Skeletal muscle cell (primary cell): ENCODE data around the gene SWSAP1.
A peak's percentile ranks its signal among the peaks of the same experiment; 100 is the strongest.
"Not testable (repeated sequence)": the region's sequence is repeated elsewhere in the genome, so short reads cannot be mapped to it uniquely, and the experiment has no call there.

Experiments
- DNase-seq: peaks from one replicate; pipeline ENCODE4 v3.0.0-alpha.2; 2010; ENCODE audit warnings: low read depth
- H3K4me3 ChIP-seq: 2 replicates; pipeline ENCODE4 v1.5.1; 2011; ENCODE audit warnings: low read depth, mild to moderate bottlenecking, control low read depth, low read length, moderate library complexity

Gene SWSAP1

DNA sequence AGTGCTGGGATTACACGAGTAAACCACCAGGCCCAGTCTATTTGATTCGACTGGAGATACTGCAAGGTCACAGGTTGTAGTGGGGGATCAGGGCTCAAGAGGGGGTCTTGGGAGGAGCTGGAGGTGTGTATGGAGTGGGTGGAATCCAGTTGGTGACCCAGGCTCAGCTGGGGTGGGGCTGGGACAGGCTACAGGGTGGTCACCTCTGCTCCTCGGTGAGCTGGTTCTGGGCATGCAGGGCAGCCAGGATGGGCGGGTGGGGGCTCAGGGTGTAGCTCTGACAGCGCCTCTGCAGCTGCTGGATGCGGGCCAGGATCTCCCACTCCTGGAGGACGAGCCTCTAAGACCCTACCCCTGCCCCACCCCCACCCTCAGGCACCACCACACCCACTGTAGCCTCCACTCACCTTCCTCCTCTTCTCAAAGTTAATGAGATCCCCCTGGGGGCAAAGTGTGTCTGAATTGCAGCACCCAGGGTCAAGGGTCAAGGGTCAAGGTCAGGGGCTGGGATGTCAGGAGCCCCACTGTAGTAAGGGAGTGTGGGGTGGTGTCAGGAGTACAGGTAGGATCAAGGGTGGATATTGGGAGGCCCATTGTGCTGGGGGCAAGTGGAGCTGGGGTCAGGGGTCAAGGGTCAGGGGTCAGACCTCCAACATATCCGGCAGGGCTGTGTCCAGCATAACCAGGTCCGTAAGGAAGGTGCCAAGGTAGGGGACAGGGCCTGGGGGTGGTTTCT is 27.5 kb downstream of the SWSAP1 start:
- DNase-seq = no peak
- no peak overlapping the region for H3K4me3 ChIP-seq

DNA sequence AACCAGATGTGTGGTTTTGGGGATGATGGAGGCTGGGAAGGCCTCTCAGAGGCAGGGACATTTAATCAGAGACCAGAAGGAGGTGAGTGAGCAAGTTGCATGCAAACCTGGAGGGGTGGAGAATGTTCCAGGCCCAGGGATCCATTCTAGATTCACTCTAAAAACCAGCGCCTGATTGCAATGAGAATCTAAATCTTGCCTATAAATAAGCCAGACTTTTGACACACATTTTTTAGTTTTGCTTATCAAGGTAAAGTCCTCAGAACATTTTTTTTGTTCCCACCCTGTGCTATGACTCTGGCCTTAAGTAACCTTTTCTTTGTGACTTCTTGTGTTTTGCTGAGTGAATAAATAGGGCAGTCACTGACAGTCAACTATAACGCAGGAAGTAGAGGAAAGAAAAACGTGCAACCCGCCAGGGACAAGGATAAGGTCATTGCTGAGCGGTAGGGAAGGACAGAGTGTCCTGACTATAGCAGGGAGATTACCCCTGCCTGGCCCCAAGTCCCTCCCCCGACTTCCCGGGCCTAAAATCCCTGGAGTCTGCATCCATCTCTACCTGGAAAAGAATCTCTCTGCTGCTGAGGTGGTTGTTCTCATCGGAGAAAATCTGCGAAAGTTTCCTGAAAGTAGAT is 30.2 kb downstream of the SWSAP1 start:
- DNase-seq = no peak
- no peak overlapping the region for H3K4me3 ChIP-seq

DNA sequence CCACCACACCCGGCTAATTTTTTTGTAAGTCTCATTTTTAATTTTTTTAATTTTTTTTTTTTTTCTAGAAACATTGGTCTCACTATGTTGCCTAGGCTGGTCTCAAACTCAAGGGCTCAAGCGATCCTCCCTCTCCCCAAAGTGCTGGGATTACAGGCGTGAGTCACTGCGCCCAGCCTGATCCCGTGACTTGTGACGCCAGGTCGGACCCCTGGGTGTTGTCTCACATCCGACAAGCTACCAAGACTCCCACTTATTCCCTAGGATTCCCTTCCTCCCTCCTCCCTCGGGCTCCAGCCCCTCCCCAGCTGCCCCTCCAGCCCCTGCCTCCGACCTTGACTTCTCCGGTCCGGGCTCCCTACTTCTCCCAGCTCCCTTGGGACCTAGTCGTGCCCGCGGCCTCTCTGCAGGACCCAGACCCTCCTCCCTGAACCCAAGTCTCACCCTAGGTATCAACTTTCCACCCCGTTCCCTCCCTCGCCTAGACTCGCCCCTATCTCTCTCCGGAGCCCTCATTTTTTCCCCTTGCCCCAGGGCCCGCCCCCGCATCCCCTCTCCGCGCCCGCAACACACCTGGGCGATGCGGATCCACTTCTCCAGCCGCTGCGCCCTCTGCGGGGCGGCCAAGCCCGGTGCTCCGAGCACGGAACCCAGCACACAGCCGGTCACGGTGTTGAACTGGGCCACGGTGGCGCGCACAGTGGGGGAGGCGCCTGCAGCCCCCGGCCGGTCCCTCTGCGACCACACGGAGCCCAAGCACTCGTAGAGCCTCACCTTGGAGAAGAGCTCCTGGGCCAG is 31.6 kb downstream of the SWSAP1 start:
- no peak overlapping the region for H3K4me3 ChIP-seq
- DNase-seq = no peak

DNA sequence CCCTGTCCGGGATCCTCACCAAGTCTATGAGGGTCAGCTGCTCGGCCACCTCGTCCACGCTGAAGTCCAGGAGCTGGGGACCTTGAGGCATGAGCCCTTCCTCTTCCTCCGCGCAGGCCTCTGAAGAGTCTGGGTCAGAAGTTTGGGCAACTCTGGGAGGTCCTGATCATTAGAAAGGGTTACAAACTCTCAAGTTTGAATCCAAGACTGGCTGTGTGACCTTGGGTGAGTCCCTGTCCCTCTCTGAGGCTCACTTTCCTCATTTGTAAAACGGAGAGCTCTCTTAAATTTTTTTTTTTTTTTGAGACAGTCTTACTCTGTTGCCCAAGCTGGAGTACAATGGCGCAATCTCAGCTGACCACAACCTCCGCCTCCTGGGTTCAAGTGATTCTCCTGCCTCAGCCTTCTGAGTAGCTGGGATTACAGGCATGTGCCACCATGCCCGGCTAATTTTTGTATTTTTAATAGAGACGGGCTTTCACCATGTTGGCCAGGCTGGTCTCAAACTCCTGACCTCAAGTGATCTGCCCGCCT is 32.3 kb downstream of the SWSAP1 start:
- DNase-seq, H3K4me3 ChIP-seq: not testable (repeated sequence)

DNA sequence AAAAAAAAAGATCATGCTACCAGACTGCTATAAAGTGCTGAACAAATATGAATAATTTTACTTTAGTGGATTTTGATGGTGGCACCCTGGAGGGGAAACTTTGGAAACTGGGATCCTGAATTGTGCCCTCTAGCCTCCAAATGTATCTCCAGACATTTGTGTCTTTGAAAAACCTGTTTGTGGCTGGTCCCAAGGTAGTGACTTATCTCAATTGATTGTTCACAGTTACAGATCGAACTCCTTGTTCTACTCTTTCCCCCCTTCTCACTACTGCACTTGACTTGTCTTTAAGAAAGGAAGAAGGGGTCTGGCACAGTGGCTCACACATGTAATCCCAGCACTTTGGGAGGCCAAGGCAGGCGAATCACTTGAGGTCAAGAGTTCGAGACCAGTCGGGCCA is 34.1 kb downstream of the SWSAP1 start:
- no peak overlapping the region for H3K4me3 ChIP-seq
- no peak for DNase-seq

DNA sequence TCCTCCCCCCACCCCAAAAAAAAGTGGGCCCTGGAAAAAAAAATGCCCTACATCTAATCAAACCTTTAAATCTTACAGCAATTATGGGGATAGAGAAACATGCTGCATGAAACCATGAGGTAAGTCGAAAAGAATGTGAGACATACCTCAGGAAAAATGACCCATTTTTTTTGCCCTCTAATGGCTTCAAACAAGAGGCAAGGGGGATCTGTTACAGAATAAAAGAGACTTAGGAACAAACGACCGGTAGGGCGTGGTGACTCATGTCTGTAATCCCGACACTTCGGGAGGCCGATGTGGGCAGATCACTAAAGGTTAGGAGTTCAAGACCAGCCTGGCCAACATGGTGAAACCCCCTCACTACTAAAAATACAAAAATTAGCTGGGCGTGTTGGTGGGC is 36.2 kb downstream of the SWSAP1 start:
- no peak overlapping the region for H3K4me3 ChIP-seq
- DNase-seq = no peak

DNA sequence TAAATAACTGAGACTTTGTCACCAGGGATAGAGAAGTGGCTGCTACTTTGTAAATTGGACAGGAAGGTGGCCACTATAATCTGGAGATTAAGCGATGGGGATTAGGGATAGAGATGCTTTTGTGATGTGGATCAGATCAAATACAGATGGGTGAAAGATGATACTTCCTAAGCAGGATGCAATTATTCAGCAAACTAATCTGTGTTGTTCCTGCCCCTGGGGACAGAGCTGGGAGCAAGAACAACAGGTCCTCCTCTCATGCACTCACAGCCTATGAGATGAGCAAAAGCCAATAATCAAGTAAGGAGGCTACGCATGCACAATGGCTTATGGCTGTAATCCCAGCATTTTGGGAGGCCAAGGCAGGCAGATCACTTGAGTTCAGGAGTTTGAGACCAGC is 40.1 kb downstream of the SWSAP1 start:
- H3K4me3 ChIP-seq = no peak overlapping the region
- no peak for DNase-seq

DNA sequence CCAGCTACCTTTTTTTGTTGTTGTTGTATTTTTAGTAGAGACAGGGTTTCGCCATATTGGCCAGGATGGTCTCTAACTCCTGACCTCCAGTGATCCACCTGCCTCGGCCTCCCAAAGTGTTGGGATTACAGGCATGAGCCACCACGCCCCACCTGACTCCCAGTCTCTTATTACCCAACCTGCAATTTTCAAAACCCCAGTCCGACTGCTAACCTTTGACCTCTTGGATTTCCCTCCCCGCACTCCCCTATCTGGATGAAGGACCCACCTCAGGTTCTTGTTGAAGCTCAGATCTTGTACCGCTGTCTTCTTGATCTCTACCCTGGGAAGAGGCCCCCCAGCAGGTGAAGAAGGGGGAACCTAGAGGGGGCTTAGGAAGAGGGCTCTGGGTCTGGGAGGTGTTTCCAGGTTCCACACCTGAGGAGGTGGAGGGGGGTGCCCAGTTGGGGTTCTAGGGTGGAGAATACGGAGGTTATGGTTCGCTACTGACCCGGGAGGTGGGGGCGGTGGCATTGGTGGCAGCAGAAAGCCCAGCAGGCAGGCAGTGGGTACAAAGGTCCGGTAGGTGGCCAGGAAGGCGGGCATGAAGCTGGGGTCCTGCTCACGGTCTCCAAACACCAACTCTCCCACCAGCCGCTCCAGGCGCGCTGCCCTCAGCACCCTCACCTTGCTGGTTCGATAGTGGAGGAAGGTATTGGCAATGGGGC is 42.0 kb downstream of the SWSAP1 start:
- no peak for DNase-seq
- no peak overlapping the region for H3K4me3 ChIP-seq

DNA sequence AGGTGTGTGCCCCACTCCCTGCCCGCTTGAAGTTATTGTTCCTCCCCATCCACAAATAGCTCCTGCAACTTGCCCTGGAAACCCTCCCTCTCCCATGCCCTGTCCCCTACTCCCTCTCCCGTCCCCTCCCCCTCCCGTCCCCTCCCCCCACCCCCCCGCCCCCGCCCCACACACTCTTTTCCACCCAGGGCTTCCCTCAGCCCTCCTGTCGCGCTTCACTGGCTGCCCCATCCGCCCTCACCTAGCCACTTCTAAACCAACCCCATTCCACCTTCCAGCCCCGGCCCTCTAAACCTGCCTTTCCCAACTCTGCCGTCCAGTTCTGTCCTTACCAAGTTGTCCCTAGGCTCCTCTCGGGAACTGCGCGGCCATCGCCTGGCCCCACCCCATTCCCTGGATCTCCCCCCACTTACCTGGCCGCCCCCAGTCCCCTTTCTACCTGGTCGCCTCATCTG is 43.7 kb downstream of the SWSAP1 start:
- no peak for DNase-seq
- H3K4me3 ChIP-seq = no peak overlapping the region

DNA sequence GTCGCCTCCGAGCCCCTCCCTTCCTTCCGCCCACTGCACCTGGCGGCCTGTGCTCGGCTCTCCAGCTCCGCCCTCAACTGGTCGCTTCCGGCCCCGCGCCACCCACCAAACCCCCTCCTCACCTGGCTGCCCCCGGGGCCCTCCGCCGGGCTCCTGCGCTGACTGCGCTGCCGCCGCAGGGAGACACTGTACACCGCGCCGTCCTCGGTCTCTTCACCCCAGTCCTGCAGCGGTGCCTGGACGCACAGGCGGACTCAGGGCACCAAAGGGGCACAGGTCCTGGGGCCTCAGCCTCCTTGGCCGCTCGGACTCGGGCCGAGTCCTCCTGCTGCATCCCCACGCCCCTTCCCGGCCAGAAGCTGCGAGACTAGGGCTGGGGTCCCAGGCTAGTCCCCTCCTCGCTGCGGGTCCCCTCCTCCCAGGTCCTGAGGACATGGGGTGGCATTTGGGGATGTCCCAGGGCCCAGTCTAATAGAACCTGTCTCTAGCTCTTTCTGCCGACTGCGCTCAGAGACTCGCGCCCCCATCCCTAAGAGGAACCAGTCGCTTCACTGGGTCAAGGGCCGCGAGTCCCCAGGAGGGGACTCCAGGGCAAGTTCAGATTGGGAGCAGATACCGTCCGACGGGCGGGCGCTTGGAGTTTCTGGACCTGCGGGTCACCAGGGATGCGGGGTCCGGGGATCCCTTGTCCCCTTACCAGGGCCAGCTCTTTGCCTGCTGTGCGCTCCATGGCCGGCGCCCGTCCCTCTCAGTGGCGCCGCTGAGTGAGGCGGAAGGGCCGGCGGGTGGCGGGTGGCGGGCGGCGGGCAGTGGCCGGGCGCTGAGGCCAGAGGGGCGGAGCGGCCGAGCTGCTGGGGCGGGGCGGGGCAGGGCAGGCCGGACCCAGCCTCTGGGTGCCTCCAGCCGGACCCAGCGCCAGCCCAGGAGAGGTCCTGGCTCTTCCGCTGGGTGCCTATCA is 44.4 kb downstream of the SWSAP1 start, which contains the start of gene RGL3:
TSS of gene RGL3 (minus strand) at position 766 of the 958 bp plus-strand sequence. CDS start at position 730, 36 bp downstream.
- H3K4me3 ChIP-seq = no peak within 1 kb of the TSS
- no peak for DNase-seq

DNA sequence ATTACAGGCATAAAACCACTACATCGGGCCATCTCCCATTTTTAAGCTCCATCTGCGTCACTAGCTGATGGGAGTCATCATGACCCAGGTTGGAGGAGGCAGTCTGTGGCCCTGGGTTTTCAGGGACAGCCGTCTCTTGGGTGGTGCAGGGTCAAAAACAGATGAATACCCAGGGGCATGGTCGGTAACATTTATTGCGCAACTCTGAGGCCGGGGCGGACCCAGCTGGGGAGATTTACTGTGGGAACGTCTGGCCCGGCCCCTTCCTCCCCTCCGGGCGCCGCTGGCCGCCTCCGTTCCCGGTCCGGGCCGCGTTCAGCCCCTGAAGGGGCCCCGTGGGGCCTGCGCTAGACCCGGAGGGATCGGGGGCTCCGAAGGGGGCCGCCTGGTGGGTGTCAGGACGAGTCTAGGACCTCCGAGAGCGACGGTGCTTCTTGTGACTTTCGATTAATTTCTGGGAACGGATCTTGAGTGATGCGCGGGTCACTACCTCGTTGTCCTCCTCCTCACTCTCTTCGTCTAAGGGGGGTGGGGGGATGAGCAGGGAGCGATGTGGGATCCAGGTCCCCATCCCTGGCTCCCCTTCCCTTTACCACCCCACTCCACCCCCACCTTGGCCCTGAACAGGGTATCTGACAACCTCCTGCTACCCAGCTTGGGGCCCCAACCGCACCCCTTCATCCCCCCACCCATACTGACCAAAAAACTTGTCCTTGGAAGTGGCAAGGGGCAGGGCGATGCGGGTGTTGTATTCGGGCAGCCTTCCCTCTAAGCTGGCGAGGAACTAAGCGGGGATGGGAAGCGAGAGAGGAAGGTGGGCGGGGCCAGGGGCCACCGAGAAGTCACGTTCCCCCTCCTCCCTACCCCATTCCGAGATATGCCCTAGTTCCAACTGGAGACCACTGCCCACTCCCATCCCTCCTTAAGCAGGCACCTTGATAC is 46.2 kb downstream of the SWSAP1 start:
- peak; percentile 25 for DNase-seq
- peak overlapping the region; percentile 27 for H3K4me3 ChIP-seq

DNA sequence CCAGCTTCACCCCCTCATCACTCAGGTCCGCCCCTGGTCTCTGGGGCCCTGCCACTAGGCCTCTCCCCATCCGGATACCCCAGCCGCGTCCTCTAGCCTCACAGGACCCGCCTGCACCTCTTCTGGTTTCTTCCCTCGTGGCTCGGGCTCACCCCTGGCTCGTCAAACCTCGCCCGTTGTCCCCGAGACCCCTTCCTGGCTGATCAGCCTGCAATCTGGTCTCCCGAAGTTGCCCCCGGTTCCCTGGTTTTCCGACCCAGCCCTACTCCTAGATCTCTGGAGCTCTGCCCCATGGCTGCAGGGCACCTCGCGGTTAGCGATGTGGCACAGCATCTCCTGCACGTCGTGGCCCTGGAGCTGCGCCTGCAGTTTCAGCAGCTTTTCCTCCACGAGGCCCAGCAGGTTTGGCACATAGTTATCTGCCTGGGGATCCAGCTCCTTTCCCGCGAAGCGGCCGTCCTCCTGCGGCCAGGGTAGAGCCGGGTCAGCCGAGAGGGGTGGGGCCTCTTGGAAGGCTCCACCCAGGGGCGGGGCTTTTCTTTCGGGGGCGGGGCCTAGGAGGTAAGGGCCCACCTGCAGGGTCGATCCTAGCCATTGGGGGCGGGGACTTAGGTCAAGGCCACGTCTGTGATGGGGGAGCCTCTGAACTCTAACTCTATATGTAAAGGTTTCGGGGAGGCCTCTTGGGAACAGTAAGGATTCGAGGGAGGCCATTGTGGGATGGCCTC is 47.1 kb downstream of the SWSAP1 start:
- no peak overlapping the region for H3K4me3 ChIP-seq
- DNase-seq = no peak

DNA sequence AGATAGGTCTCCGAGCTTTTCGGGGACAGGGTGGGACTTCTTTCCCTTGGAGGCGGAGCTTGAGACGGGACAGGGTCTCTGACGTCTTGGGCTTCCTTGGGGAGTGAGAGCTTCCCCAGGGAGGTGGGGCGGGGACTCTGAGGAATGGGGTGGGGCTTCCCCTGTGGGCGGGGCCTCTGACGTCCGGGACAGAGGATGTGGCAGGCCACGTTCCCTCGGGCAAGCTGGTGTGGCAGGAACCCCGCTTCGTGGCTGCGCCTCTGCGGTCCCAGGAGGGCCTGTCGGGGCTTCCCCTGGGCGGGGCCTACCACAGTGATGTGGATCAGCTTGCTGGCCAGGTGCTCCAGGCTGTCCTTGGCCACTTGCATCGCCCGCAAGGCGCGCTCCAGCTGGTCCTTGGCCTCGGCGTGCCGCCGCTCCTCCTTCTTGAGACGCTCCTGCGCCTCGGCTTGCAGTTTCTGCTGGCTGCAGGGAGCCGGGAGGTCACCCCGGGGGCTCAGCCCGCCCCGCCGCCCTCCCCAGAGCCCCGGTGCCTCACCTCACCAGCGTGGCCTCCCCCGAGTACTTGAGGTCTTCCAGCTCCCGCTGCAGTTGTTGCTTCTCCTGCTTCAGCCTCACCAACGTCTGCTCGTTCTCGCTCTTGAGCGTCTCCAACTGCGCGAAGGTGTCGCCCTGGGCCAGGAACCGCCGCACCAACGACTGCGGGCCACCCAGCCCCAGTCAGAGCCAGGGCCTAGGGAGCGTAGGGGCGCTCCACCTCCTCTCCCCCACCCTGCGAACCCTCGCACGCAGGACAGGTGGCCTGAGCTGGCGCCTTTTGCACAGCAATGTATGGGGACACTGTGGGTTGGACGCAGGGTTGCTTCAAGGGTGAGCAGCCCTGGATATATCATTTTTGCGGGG is 47.9 kb downstream of the SWSAP1 start:
- no peak for DNase-seq
- H3K4me3 ChIP-seq = peak overlapping the region; percentile 15

DNA sequence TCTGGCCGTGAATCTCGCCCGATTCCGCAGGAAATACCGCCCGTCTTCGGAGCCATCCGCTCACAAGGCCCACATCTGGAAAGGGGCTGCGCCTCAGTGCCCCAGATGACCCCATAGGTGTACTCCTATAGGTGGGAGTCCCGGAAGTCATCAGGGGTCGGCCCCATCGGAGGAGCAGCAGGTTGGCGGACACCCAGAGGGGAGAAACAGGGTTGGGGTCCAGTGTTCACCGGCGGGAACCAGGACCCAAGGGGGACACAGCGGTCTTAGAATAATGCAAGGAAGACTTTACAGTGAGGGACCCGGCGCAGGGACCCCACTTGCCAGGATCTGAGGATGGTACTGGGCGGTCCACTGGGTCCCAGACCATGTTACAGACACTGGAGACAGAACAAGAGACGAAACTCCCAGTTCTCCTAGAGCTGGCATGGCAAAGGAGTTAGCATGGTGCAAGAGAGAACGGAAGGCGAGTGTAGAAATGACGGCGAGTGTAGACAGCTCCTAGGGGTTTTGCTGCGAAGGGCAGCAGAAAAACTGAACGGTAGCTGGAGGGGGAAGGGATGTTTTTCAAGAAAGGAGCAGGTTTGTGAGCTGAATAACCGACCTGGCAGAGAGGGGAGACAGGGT is 48.8 kb downstream of the SWSAP1 start:
- no peak for DNase-seq

DNA sequence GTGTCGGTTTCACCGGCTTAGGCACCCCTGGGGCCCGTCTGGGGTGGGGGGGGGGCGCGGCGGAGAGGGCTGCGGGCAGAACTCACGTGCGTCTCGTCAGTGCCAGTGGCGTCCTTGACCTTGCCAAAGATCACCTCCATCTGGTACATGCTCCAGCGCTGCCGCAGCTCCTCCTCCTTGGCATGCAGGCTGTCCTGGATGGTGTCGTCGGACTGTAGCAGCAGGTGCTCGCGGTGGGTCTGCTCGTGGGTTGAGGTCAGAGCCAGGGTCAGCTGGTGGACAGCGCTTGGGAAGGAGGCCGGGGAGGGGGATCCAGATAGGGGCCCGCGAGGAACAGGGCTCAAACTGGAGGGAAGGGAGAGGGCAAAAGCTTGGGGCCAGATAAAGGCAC is 49.3 kb downstream of the SWSAP1 start:
- no peak overlapping the region for H3K4me3 ChIP-seq
- no peak for DNase-seq

More for the DNA sequence above, 48.8 kb downstream of the SWSAP1 start:
- H3K4me3 ChIP-seq = no peak overlapping the region
